ENCODE data around the gene SYNJ1. TPM values are rescaled to one million over a fixed set of nuclear protein-coding genes. Genes with fewer than 3 reads are reported as not detected.
"Not testable (repeated sequence)": the region's sequence is repeated elsewhere in the genome, so short reads cannot be mapped to it uniquely, and the experiment has no call there.

SYNJ1 gene
- total RNA-seq, 1 donor from 2014 or later = 15.5 TPM

- Mint-ChIP-seq H3K9me3 (ENCODE audit: unreplicated experiment) (peaks cover 11% of the 10 kb centered on the region), H3K36me3 (ENCODE audit: unreplicated experiment) (peaks cover 47% of the 10 kb centered on the region)
- DNase-seq (ENCODE audit: extremely low spot score, unreplicated experiment); H3K27me3 Mint-ChIP-seq (ENCODE audit: unreplicated experiment); H3K4me3 Mint-ChIP-seq (ENCODE audit: unreplicated experiment); H3K4me1 Mint-ChIP-seq (ENCODE audit: unreplicated experiment); H3K27ac Mint-ChIP-seq (ENCODE audit: unreplicated experiment): not testable (repeated sequence)
These were observed 66.6 kb downstream of the SYNJ1 start for GRCh38 chr21:32661026-32661782.

GRCh38 chr21:32658524-32658923 lies 69.3 kb downstream of the SYNJ1 start:
- H3K9me3 Mint-ChIP-seq (ENCODE audit: unreplicated experiment) = no peaks in the 10 kb centered on the region
- no peak for DNase-seq (ENCODE audit: extremely low spot score, unreplicated experiment)
- peaks cover 26% of the 10 kb centered on the region for H3K36me3 Mint-ChIP-seq (ENCODE audit: unreplicated experiment)
- no peak overlapping the region for H3K4me3 Mint-ChIP-seq (ENCODE audit: unreplicated experiment)
- no peak overlapping the region for H3K27ac Mint-ChIP-seq (ENCODE audit: unreplicated experiment)
- H3K4me1 Mint-ChIP-seq (ENCODE audit: unreplicated experiment) = no peaks in the 10 kb centered on the region
- no peak for TF ChIP-seq CTCF (IDR thresholded peaks at IDR 0.05)
- H3K27me3 Mint-ChIP-seq (ENCODE audit: unreplicated experiment) = no peaks in the 10 kb centered on the region

- no peak overlapping the region for H3K4me3 Mint-ChIP-seq (ENCODE audit: unreplicated experiment)
- no peaks in the 10 kb centered on the region for H3K4me1 Mint-ChIP-seq (ENCODE audit: unreplicated experiment)
- TF ChIP-seq CTCF (IDR thresholded peaks at IDR 0.05) = peak; percentile 57
- H3K27me3 Mint-ChIP-seq (ENCODE audit: unreplicated experiment) = no peaks in the 10 kb centered on the region
- no peak for DNase-seq (ENCODE audit: extremely low spot score, unreplicated experiment)
- H3K9me3 Mint-ChIP-seq (ENCODE audit: unreplicated experiment) = no peaks in the 10 kb centered on the region
- no peak overlapping the region for H3K27ac Mint-ChIP-seq (ENCODE audit: unreplicated experiment)
- H3K36me3 Mint-ChIP-seq (ENCODE audit: unreplicated experiment) = peaks cover 23% of the 10 kb centered on the region
These were observed 74.4 kb downstream of the SYNJ1 start for GRCh38 chr21:32653326-32653901.

GRCh38 chr21:32648165-32648564 lies 79.6 kb downstream of the SYNJ1 start:
- TF ChIP-seq CTCF (IDR thresholded peaks at IDR 0.05) = no peak
- Mint-ChIP-seq H3K9me3 (ENCODE audit: unreplicated experiment) (no peaks in the 10 kb centered on the region), H3K4me1 (ENCODE audit: unreplicated experiment) (no peaks in the 10 kb centered on the region), H3K4me3 (ENCODE audit: unreplicated experiment) (no peak overlapping the region), H3K36me3 (ENCODE audit: unreplicated experiment) (peaks cover 12% of the 10 kb centered on the region), H3K27me3 (ENCODE audit: unreplicated experiment) (no peaks in the 10 kb centered on the region), H3K27ac (ENCODE audit: unreplicated experiment) (no peak overlapping the region)
- DNase-seq (ENCODE audit: extremely low spot score, unreplicated experiment) = no peak

- no peak for DNase-seq (ENCODE audit: extremely low spot score, unreplicated experiment)
- Mint-ChIP-seq H3K27me3 (ENCODE audit: unreplicated experiment) (no peaks in the 10 kb centered on the region), H3K27ac (ENCODE audit: unreplicated experiment) (no peak overlapping the region), H3K4me3 (ENCODE audit: unreplicated experiment) (no peak overlapping the region), H3K9me3 (ENCODE audit: unreplicated experiment) (no peaks in the 10 kb centered on the region), H3K4me1 (ENCODE audit: unreplicated experiment) (no peaks in the 10 kb centered on the region), H3K36me3 (ENCODE audit: unreplicated experiment) (peaks cover 16% of the 10 kb centered on the region)
- no peak for TF ChIP-seq CTCF (IDR thresholded peaks at IDR 0.05)
These were observed 82.3 kb downstream of the SYNJ1 start for GRCh38 chr21:32645261-32646182.
